C4-2B (cell line): ENCODE measurements around the gene SRXN1.

ENCODE experiments used
- ZFX ChIP-seq: fragments of 450-650 bp; IDR thresholded peaks from 2 replicates; pipeline ENCODE4 v1.6.1; 2017
- TF ChIP-seq, protein P1 (sequence below): fragments of 450-650 bp; conservative IDR thresholded peaks from 2 replicates; pipeline ENCODE4 v1.5.1; 2017; ENCODE audit warnings: mild to moderate bottlenecking

DNA sequence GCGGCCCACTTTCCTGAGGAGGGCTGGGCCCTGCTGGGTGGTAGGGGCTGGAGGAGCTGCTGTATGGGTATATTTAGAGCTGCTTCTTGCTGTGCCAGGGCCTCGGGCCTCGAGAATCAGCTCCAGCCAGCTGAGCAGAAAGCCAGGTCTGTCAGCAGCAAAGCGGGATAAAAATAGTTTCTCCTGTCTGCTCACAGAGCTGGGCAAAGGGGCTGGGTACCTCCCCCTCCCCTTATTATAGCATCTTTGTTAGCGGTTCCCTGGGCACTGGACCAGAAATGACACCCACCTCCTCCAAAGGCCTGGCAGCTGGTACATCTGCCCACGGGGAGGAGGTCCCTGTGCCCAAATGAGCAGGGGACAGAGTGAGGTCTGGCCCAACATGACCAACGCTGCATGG lies 16.6 kb upstream of the SRXN1 start:
- TF ChIP-seq, protein P1, sequence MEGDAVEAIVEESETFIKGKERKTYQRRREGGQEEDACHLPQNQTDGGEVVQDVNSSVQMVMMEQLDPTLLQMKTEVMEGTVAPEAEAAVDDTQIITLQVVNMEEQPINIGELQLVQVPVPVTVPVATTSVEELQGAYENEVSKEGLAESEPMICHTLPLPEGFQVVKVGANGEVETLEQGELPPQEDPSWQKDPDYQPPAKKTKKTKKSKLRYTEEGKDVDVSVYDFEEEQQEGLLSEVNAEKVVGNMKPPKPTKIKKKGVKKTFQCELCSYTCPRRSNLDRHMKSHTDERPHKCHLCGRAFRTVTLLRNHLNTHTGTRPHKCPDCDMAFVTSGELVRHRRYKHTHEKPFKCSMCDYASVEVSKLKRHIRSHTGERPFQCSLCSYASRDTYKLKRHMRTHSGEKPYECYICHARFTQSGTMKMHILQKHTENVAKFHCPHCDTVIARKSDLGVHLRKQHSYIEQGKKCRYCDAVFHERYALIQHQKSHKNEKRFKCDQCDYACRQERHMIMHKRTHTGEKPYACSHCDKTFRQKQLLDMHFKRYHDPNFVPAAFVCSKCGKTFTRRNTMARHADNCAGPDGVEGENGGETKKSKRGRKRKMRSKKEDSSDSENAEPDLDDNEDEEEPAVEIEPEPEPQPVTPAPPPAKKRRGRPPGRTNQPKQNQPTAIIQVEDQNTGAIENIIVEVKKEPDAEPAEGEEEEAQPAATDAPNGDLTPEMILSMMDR: no peak
- TF ChIP-seq ZFX: no peak
